GM18498 (cell line): ENCODE data around the gene TTLL9.

ENCODE experiments used
- ATAC-seq: cut with Tn5 transposase; IDR thresholded peaks from one replicate; pipeline ENCODE4 v1.9.1; 2021; ENCODE audit warnings: mild to moderate bottlenecking, moderate library complexity; ENCODE audit not compliant: unreplicated experiment

Gene TTLL9

DNA sequence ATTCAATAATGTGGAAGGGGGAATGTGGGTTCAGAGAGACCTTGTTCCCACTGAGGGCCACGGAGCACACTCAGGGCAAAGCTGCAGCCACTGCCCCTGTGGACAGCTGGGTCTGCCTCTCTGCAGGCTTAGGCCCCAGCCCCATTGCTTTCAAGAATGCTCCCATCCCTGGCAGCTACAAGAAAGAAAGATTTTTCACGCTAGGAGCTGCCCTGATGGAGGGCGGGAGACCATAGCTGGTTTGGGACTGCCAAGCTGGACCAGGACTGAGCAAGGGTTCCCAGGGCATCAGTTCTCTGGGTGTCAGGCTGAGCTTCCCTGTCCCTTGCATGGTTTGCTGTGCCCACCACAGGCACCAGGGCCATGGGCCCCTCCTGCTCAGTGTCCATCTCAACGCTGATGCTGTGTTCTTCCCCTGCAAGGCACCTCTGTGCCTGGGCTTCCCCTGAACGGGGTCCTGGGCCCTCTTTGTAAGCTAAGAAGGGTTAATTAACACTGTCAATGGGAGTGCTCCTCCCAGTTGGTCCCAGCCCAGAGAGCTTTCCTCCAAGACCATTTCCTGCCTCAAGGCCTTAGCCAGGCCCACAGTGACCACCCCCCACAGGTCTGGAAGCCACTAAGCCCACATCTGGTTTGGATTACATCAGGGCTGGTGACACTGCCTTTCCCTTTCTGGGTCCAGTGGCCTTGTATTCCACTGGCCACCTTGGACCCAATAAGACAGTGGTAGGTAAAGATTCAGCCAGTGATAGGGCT, 33.4 kb upstream of the TTLL9 start:
- ATAC-seq = no peak

DNA sequence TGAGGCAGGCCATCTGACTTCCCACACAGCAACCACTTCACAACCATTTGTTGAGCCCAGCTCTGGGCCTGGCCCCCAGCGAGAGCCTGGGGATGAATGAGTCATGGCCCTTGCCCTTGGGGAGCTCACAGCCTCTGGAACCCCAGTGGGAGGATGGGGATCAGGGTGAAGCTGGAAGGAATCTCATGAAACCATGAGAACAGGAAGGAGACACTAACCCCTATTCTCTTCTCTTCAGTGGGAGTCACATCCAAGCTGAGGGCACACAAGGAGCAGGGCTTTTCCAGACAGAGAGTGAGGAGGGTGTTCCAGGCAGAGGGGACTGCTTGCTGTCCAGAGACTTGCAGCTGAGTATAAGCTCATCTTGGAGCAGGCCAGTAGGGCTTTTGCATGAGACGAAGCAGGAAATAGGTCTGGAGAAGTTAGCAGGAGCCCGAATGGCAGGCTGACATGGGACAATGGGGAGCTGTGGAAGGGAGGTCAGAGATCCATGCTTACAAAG, 32.5 kb upstream of the TTLL9 start:
- no peak for ATAC-seq

DNA sequence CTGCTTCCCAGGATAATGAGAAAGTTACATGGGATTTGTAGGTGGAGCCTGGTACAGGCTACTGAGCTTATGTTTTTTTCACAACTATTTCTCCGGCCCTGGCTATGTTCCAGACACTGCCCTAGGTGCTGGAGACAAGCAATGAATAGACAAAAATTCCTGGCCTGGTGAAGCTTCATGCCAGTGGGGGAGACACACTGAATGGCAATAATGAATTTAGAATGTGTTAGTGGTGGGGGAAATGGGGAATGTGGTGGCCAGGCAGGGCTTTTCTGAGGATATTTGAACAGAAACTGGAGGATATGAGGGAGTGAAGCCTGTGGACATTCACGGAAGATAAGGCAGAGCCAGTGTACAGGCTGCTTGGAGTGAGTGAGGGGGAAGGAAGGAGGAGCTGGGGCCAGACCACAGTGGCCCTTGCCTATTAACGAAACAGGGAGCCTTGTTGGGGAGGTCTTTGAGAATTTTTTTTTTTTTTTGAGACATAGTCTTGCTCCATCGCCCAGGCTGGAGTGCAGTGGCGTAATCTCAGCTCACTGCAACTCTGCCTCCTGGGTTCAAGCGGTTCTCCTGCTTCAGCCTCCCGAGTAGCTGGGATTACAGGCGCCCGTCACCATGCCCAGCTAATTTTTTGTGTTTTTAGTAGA, 31.7 kb upstream of the TTLL9 start:
- ATAC-seq = no peak

DNA sequence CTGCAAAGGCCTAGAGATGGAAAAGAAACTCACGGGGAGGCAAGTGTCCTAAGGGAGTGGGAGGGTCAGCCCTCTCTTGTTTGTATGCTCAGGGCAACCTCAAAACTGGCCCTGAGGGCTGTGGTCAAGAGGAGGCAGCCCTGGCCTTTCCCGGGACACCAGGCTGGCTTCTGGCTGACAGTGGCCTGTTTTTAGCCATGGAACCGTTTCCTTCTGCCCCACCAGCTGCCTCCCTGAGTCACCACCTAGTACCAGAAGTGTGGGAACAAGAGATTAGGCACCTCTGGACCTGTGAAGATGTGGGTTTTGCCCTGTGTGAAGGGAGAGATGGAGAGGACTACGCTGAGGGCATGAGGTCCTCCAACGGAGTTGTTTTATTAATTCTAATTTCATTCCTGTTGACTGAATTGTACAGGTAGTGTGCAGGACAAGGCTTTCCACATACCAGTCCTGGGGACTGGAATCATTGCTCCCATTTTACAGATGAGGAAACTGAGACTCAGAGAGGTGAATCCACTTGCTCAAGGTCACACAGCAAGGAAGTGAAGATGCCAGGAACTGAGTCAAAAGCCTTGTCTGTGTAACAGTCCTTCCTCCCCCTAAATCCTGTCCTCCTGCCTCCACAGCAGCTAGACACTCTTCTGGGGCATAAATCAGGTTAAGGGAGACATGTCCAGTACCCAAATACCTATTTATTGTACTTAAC, 30.5 kb upstream of the TTLL9 start:
- no peak for ATAC-seq

DNA sequence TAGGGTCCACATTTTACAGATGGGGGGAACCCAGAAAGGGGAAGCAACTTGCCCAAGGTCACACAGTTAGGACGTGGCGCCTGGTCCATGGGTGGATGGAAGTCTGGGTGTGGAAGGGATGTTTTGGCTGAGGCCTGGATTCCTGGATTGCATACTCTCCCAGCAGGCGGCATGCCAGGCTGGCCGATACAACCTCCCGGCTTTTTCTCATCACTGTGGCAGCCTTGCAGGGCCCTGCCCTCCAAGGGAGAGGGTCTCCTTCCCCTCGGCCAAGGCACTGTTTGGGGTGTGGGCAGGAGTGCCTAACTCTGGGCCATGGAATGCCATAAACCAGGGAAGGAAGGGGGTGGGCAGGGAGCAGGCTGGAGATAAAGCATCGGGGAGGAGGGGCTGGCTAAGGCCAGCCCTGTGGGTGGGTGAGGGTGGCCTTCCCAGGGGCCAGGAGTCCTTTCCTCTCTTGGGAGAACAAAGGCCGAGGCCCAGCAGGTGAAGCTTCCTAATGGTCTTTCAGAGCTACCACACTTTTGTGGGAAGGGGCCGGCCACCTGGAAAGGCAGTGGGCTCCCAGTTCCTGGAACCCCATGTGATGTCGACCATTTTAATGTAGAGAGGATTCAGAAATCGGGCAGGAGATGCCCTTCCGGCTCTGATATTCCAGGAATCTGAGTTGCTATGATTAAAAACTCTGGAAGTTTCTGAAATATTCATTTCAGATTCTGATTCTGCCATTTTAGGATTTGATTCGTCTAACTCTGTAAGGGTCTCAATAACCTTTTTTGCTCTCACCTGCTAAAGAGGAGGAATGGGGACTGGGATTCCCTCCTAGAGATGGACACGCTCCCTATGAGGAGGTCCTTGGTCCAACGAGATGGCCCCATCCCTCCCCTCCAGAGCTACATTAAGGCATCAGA, 29.3 kb upstream of the TTLL9 start:
- ATAC-seq = no peak

DNA sequence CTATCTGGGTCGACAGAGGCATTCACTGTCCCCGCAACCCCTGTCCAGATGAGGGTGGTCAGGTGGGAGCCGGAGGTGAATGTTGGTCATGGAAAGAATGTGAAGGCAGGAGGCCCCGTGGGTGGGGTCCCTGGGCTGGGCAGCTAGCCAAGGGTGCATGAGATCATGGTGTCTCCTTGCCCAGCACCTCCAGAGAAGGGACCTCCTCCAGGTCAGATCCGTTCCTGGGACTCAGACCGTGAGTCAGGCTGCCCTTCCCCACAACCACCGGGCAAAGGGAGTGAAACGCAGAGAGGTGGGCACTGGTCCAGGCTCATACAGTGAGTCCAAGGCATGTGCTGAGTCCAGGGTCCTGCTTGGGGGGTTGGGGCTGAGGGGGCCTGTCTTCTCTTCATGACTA, 28.5 kb upstream of the TTLL9 start:
- no peak for ATAC-seq

DNA sequence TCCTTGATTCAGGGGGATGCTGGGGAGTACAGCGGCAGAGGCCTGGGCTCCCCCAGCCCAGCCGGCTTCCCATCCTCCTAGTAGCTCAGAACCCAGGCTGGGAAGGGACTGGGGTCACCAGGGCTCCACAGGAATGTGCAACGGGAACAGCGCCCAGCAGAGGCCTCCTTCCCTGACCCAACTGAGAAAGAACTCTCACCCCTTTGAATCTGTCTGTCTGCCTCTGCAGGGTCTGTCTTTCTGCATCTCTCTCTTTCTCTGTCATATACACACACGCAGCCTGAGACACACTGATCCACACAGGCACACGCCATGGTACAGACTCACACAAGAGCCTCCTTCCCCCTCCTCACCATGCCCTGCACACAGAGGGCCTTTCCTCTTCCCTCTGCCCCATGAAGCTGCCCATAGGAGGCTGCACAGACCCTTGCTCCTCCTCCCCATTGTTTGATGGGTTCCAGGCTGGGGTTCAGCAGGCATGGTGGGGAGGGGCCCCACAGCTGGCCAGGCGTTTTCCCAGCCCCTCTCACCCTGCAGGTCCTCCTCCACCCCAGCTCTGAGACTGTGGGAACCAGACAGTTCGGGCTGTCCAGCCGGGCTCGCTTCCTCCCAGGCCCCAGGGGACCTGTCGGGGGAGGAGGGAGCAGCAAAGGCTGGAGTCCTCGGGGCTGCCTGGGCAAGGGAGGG, 27.8 kb upstream of the TTLL9 start:
- no peak for ATAC-seq

DNA sequence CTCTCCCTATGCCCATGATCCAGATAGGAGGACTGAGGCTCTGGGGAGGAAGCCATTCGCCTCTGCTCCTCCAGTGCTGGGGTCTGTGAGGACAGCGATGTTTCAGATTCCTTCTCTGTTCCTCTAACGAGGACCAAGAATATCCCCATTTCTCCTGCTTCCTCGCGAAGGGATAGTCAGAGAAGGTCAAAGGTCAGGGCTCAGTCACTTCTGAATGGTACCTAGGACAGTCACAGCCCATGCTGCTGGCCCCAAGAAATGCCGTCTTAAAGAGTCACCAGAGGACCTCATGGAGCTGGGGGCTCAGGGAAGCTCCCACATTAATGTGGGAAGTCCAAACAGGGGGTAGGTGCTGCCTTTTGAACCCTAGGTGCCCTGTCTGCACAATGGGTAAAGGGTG, 27.1 kb upstream of the TTLL9 start:
- ATAC-seq = no peak

DNA sequence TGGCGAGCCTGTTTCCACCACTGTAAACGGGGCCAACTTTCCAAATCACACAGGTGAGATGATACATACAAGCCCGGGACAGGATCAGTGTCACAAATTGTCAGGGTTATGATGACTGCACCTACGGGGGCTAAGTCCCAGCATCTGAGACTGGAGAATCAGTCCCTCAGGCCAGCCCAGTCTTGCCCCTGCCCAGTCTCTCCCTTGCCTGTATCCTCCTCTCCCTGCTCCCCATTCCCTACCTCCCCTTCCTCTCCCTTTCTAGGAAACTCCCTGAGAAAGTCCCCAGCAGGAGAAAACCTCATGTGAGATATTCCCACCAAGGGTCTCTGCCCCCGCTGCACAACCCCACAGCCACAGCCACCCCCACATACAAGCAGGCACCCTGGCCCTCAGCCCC, 26.6 kb upstream of the TTLL9 start:
- ATAC-seq = no peak

DNA sequence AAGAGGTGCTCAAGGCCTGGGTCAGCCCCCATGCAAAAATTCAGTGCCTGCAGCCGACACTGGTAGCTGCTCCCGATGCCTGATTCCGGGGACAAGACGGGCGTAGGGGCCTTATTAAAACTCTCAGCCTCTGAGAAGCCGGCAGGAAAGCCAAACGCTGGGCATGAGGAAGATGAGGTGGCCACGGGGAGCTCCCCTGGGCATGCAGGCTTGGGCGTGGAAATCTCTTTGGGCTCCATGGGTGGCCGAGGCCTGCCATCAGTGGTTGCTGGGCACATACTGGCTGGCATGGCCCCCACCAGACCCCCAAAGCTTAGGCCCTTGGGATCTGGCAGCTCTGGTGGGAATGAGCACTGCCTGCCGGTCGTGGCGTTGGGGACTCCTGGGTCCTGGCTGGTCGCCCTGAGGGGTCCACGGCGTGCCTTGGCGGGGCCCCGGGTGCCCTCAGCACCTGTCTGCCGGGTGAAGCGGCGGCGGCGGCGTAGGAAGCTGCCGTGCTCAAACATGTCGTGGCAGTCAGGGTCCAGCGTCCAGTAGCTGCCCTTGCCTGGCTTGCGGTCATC, 25.6 kb upstream of the TTLL9 start:
- no peak for ATAC-seq

DNA sequence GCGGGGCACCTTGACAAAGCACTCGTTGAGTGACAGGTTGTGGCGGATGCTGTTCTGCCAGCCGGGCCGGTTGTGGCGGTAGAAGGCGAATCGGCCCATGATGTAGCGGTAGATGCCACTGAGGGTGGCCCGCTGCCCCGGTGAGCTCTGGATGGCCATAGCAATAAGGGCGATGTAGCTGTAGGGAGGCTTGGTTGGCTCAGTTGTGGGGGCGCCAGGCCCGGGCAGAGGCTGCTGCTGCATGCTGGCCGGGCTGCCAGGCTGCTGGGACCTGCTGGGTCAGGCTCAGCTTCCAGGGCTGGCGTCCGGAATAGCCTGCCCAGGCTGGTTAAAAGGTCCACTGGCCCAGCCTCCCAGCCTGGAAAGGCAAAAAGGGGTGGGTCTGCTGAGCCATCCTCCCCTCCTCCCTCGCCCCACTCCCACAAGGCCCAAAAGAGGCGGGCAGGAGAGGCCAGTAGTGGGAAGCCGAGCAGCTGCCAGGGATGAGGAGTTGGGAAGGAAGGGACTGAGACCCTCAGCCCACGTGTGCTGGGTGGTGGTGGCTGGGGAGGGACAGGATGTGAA, 25.1 kb upstream of the TTLL9 start, which contains the start of gene FOXS1:
TSS of gene FOXS1 (minus strand) at position 305 of the 564 bp plus-strand sequence. CDS start at position 243, 62 bp downstream.
- ATAC-seq = no peak

DNA sequence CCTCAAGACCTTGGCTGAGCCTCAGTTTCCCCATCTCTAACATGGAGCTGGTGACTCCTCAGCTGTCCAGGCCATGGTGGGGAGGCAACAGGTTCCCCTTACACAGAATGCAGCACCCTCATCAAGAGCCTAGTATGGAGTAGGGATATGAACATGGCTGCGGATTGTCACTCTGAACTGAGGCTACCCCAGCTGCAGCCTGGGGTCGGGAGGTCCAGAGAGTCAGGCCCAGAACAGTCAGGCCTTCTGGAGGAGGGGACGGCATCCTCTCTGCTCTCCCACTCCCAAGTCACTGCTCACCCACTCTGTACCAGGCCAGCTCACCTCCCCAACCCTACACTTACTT, 23.7 kb upstream of the TTLL9 start:
- ATAC-seq = no peak

DNA sequence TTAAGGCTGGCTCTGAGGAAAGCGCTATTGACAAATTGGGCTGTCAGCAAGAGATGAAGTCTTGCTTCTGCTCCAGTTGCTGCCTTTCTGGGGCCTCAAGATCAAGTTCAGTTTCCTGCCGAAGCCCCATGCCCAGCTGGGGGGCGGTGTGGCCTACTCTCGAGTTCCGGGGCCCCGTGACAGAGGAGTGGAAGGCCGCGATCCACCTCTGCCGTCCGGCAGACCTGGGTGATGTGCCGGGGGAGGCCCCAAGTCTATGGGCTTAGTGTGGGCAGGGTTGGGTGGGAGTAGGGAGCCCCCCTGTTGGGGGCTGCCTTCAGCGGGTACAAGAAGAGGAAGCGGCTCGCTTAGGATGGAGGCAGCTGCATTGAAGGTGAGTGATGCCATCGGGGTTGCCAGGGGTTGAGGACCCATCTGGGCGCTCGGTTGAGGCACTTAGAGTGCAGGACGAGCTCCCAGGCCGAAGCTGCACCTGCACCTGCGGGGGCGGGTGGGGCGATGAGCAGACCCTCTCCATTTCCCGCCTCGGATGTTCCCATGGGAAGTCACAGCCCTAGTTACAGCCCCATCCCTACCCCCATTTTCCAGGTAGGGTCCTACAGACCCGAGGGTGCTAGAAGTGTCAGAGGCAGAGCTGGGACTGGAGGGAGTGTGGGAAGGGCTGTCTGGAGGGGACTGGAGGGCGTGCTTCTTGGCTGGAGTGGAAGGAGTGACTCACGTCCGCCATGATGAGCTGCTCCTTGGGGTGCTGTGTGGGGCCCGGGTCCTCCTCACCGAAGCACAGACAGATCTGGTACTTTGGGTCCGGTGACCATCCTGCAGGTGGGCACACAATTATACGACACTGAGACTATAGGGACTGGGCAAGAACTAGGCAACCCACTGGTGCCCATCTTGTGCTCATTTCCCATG, 22.1 kb upstream of the TTLL9 start:
- ATAC-seq = no peak

DNA sequence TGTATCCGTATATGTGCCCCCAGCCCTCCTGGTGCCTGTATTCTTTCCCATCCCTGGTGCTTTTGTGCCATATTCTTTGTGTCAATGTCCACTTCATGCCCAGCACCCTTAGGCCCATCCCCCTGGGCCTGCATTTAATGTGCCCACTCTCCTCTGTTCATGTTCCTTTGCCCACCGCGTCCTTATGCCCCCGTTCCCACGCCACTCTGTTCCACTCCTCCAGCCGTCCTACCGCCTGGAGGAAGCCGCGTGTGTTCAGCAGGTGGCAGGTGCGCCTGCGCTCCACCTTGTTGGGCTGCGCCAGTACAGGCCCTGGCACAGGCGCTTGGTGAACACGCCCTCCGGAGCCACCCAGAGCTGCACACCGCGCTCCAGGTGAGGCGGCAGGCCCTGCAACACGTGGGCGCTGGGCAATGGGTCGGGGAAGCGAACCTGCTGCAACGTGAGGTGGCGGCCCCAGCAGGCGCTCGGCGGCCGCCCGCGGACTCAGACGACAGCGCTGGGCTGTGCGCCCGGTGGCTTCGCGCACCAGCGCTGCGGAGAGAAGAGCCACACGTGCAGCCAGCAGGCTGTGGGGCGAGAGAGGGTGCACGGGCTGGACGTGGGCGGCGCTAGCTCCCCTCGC, 21.0 kb upstream of the TTLL9 start:
- ATAC-seq = no peak

DNA sequence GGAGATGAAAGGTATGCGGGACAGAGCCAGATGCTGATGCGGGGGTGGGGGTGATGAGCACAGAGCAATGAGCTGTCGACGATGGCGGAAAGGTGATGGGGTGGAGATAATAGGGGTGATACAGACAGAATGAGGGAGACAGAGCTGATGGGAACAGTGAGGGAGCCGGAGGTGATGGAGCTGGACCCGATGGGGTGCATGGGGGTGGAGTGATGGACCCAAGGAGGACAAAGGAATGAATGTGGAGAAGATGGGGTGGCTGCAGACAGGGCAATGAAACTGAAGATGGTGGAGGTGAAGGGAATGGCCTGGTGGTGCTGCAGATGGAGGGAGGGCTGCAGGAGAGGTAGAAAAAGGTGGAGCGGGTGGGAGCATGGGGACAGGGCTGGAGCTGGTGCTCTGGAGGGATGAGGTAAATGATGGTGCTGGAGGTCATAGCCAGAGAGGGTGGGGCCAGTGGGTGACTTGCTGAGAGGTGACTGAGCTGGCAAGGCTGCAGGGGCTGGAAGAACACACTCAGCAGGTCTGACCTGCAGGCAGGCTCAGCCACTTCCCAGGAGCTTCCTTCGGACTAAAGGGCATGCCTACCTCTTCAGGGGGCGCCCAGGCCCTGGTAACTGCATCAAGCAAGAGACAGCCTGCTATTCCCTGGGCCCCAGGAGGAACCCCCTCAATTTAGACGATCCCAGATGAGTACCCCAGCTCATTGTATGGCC, 19.0 kb upstream of the TTLL9 start:
- no peak for ATAC-seq

DNA sequence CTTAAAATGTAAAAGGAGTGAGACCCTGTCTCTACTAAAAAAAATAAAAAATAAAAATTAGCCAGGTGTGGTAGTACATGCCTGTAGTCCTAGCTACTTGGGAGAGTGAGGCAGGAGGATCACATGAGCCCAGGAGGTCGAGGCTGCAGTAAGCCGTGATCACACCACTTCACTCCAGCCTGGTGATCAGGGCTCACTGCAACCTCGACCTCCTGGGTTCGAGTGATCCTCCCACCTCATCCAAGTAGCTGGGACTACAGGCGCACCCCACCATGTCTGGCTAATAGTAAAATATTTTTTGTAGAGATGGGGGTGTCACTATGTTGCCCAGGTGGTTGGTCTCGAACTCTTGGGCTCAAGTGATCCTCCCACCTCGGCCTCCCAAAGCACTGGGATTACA, 17.0 kb upstream of the TTLL9 start:
- ATAC-seq = no peak

DNA sequence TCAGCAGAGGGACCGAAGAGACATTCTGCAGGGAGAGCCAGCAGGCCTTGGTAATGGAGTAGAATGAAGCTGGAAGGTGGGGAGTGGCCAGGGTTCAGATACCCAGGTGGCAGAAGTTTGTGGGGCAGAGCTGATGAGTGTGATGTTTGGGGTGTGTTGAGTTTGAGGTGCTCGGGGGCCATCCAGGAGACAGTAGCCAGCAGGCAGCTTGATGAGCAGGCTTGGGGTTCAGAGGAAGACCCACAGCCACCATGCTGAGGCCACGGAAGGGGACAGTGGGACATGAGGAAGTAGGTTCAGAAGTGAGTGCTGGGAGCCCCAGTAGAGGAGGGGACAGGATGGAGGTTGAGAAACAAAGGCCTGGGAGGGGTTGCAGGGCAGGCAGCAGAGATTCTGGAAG, 13.9 kb upstream of the TTLL9 start:
- no peak for ATAC-seq
